GM12891 (cell line): ENCODE results near the gene TLNRD1.

Experiments used
- PAX5 ChIP-seq: IDR thresholded peaks from 2 replicates; pipeline ENCODE4 v1.6.1; 2011; ENCODE audit warnings: low read length, moderate library complexity, mild to moderate bottlenecking; ENCODE audit not compliant: insufficient read depth, severe bottlenecking
- POLR2A ChIP-seq: IDR thresholded peaks from 2 replicates; pipeline ENCODE4 v1.6.1; 2011; ENCODE audit warnings: low read depth, low read length, control low read depth
- POLR2AphosphoS5 ChIP-seq: IDR thresholded peaks from 2 replicates; pipeline ENCODE4 v1.6.1; 2011; ENCODE audit warnings: low read depth, low read length, control low read depth
- POU2F2 ChIP-seq: IDR thresholded peaks from 2 replicates; pipeline ENCODE4 v1.6.1; 2011; ENCODE audit warnings: low read depth, mild to moderate bottlenecking, control low read depth, low read length, moderate library complexity
- SPI1 ChIP-seq: IDR thresholded peaks from 2 replicates; pipeline ENCODE4 v1.6.1; 2011; ENCODE audit warnings: low read depth, low read length, control low read depth
- TAF1 ChIP-seq: IDR thresholded peaks from 2 replicates; pipeline ENCODE4 v1.6.1; 2011; ENCODE audit warnings: low read depth, low read length, control low read depth

DNA sequence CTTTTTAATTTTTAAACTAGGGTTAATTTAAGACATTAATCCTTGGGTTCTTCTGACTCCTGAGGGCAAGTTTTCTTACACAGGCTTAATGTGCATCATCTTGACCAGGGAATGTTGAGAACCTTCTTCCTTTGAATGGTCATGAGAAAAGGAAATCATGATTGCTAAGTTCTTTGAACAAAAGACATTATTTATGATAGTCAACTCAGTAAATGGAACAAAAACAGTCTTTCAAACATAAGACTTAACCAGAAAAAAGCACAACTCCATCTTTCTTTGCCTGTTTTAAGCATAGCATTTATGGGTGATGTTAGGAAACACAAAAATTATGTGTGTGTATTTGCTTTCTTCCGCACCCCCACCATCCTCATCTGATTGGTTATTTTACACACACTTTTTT lies 5.4 kb downstream of the TLNRD1 start:
- TF ChIP-seq POLR2A (no peak), POLR2AphosphoS5 (no peak), SPI1 (no peak), TAF1 (no peak), PAX5 (no peak), POU2F2 (no peak)
